Right cardiac atrium (tissue), 5 donors: ENCODE results near the gene NUP62. TPM values are rescaled to one million over a fixed set of nuclear protein-coding genes. Genes with fewer than 3 reads are reported as not detected.
A peak's percentile ranks its signal among the peaks of the same experiment; 100 is the strongest.

Experiments
- ATAC-seq, 2 donors: fragments of 200-7000 bp; cut with Tn5 transposase; one replicate each; pipeline versions ENCODE4 v1.8.0 to v1.9.1; 2020; ENCODE audit warnings: moderate library complexity in 2 of 2, mild to moderate bottlenecking in 1 of 2
- DNase-seq, 3 donors: peaks; one replicate each; pipeline ENCODE4 v3.0.0-alpha.2; 2020
- H3K27ac ChIP-seq: one replicate; pipeline ENCODE4 v1.5.1; 2013; ENCODE audit warnings: mild to moderate bottlenecking, low read length, control low read depth, moderate library complexity
- H3K27me3 ChIP-seq: one replicate; pipeline ENCODE4 v1.6.1; 2013; ENCODE audit not compliant: control insufficient read depth, insufficient read depth
- H3K4me1 ChIP-seq: one replicate; pipeline ENCODE4 v1.6.1; 2013; ENCODE audit warnings: low read length; ENCODE audit not compliant: control insufficient read depth, insufficient read depth
- H3K4me3 ChIP-seq: one replicate; pipeline ENCODE4 v1.5.1; 2013; ENCODE audit warnings: low read length, control low read depth
- H3K9me3 ChIP-seq: one replicate; pipeline ENCODE4 v1.6.1; 2013; ENCODE audit warnings: low read length; ENCODE audit not compliant: control insufficient read depth
- WGBS: extraction: QIAGEN DNeasy Blood & Tissue Kit; methylation state at CpG from one replicate; pipeline ENCODE4 v1.1.7; 2013; 5-methylcytosine and 5-hydroxymethylcytosine counted together
- intact Hi-C, 4 donors: fragments of 100-400 bp; cut with DNase I; formaldehyde crosslinking; loops; one replicate each; pipeline versions ENCODE4 v1.11.0 to v1.14.0; 2022 to 2023
- polyA plus RNA-seq: library from polyadenylated mRNA; stranded (reverse); fragments of 200-250 nt; gene quantifications from one replicate; pipeline ENCODE4 v1.2.3, GENCODE V29; 2013
- total RNA-seq, 4 donors: library from RNA; stranded (reverse); fragmentation: NEBNext Ultra II Directional; extraction: Animal tissue kit (Norgen Biotek cat#: 25700); gene quantifications; one replicate each; pipeline ENCODE4 v1.2.1, GENCODE V29; 2021
- donor health status: healthy with polysubstance abuse.
- donor health status: DM: no; HTN: yes; CAD: no.
- donor health status: DM: no; HTN: no; CAD: no.
- donor health status: DM: no; HTN: yes; CAD: no; lungs with severe emphysema.
- donor health status: DM: yes; HTN: yes; CAD: no.

NUP62 gene
- total and polyA plus RNA-seq, 5 donors, result 19.9 to 34.0 (median 29.2) TPM

- H3K9me3 ChIP-seq, result no peaks in the 10 kb centered on the region
- ATAC-seq (peak; percentile 85 to 87), DNase-seq (peak; percentile 78 to 91 (median 89))
- H3K4me3 ChIP-seq, result no peak overlapping the region
- no peaks in the 10 kb centered on the region for H3K27me3 ChIP-seq
- no peaks in the 10 kb centered on the region for H3K4me1 ChIP-seq
- WGBS, result 19% methylated on average over 35 of the region's 35 CpGs
- intact Hi-C loops, result loop anchor here (1.0 to 5.0 kb wide), 3 partner anchors 44 to 45 kb away; no protein-coding TSS in a partner anchor
- no peak overlapping the region for H3K27ac ChIP-seq
These were observed 8.6 kb upstream of the NUP62 start for GRCh38 chr19:49937750-49938381.

GRCh38 chr19:49936549-49936948 is 7.2 kb upstream of the NUP62 start:
- WGBS, result 72% methylated on average over 5 of the region's 5 CpGs
- Histone ChIP-seq H3K9me3 (no peaks in the 10 kb centered on the region), H3K27ac (no peak overlapping the region), H3K4me1 (no peaks in the 10 kb centered on the region), H3K27me3 (no peaks in the 10 kb centered on the region), H3K4me3 (no peak overlapping the region)
- intact Hi-C loops, result loop anchor here in 2 of 4 donors (5.0 kb wide), 1 partner anchor 46 kb away; no protein-coding TSS in a partner anchor
- no peak for DNase-seq
- ATAC-seq, result no peak

GRCh38 chr19:49933643-49934042 is 4.3 kb upstream of the NUP62 start:
- Histone ChIP-seq H3K4me1 (no peaks in the 10 kb centered on the region), H3K27ac (no peak overlapping the region), H3K4me3 (no peak overlapping the region), H3K27me3 (no peaks in the 10 kb centered on the region), H3K9me3 (no peaks in the 10 kb centered on the region)
- WGBS, result 90% methylated on average over 8 of the region's 8 CpGs
- no peak for DNase-seq
- intact Hi-C loops, result no loop called here
- no peak for ATAC-seq

- ATAC-seq (no peak), DNase-seq (peak in 1 of 3 donors; percentile 67)
- intact Hi-C loops, result no loop called here
- WGBS, result 93% methylated on average over 25 of the region's 25 CpGs
- Histone ChIP-seq H3K4me3 (no peak overlapping the region), H3K9me3 (no peaks in the 10 kb centered on the region), H3K4me1 (peaks cover 3% of the 10 kb centered on the region), H3K27ac (no peak overlapping the region), H3K27me3 (no peaks in the 10 kb centered on the region)
These were observed 3.4 kb upstream of the NUP62 start for GRCh38 chr19:49932731-49933131.

- Histone ChIP-seq H3K27me3 (no peaks in the 10 kb centered on the region), H3K27ac (no peak overlapping the region), H3K4me1 (peaks cover 6% of the 10 kb centered on the region), H3K9me3 (no peaks in the 10 kb centered on the region), H3K4me3 (no peak overlapping the region)
- intact Hi-C loops, result no loop called here
- 97% methylated on average over 5 of the region's 5 CpGs for WGBS
- no peak for ATAC-seq
- DNase-seq, result no peak
These were observed 2.7 kb upstream of the NUP62 start for GRCh38 chr19:49932041-49932451.

GRCh38 chr19:49931293-49932040 is 2.2 kb upstream of the NUP62 start:
- 94% methylated on average over 7 of the region's 7 CpGs for WGBS
- peaks cover 6% of the 10 kb centered on the region for H3K4me1 ChIP-seq
- intact Hi-C loops, result no loop called here
- no peak overlapping the region for H3K27ac ChIP-seq
- no peaks in the 10 kb centered on the region for H3K9me3 ChIP-seq
- H3K4me3 ChIP-seq, result no peak overlapping the region
- no peaks in the 10 kb centered on the region for H3K27me3 ChIP-seq
- ATAC-seq (no peak), DNase-seq (peak in 1 of 3 donors; percentile 14)

GRCh38 chr19:49930483-49931011 is 1.2 kb upstream of the NUP62 start:
- ATAC-seq (peak; percentile 5 to 56), DNase-seq (peak; percentile 70 to 75 (median 72))
- WGBS, result 51% methylated on average over 15 of the region's 15 CpGs
- peak overlapping the region; percentile 57 for H3K4me3 ChIP-seq
- H3K27me3 ChIP-seq, result no peaks in the 10 kb centered on the region
- no peaks in the 10 kb centered on the region for H3K9me3 ChIP-seq
- peaks cover 6% of the 10 kb centered on the region for H3K4me1 ChIP-seq
- peak overlapping the region; percentile 40 for H3K27ac ChIP-seq
- intact Hi-C loops, result no loop called here

- Histone ChIP-seq H3K4me3 (peak overlapping the region; percentile 57), H3K9me3 (no peaks in the 10 kb centered on the region), H3K27ac (peak overlapping the region; percentile 56), H3K4me1 (peaks cover 6% of the 10 kb centered on the region), H3K27me3 (no peaks in the 10 kb centered on the region)
- DNase-seq, result peak; percentile 94 to 96 (median 95)
- WGBS, result 3% methylated on average over 43 of the region's 43 CpGs
- intact Hi-C loops, result no loop called here
- ATAC-seq, result peak; percentile 93 to 94
These were observed 543 bp upstream of the NUP62 start for GRCh38 chr19:49929611-49930482.

- H3K27me3 ChIP-seq, result no peaks in the 10 kb centered on the region
- intact Hi-C loops, result no loop called here
- no peak overlapping the region for H3K27ac ChIP-seq
- H3K4me3 ChIP-seq, result no peak overlapping the region
- peak in 1 of 3 donors; percentile 17 for DNase-seq
- ATAC-seq, result no peak
- WGBS, result 79% methylated on average over 14 of the region's 14 CpGs
- peaks cover 6% of the 10 kb centered on the region for H3K4me1 ChIP-seq
- no peaks in the 10 kb centered on the region for H3K9me3 ChIP-seq
These were observed 1.6 kb downstream of the NUP62 start for GRCh38 chr19:49927526-49928264.

GRCh38 chr19:49926515-49926914 is 2.8 kb downstream of the NUP62 start:
- ATAC-seq, result no peak
- peaks cover 6% of the 10 kb centered on the region for H3K4me1 ChIP-seq
- H3K4me3 ChIP-seq, result no peak overlapping the region
- no peaks in the 10 kb centered on the region for H3K9me3 ChIP-seq
- H3K27me3 ChIP-seq, result no peaks in the 10 kb centered on the region
- no peak overlapping the region for H3K27ac ChIP-seq
- 89% methylated on average over 10 of the region's 10 CpGs for WGBS
- no peak for DNase-seq
- intact Hi-C loops, result no loop called here
